GM19324 (cell line): ENCODE results near the gene SEMA3B.
"Not testable (repeated sequence)": the region's sequence is repeated elsewhere in the genome, so short reads cannot be mapped to it uniquely, and the experiment has no call there.

Experiments used
- ATAC-seq: cut with Tn5 transposase; IDR thresholded peaks from one replicate; pipeline ENCODE4 v1.9.1; 2021; ENCODE audit warnings: mild to moderate bottlenecking, moderate library complexity; ENCODE audit not compliant: unreplicated experiment, low FRiP score

The SEMA3B gene

GRCh38 chr3:50258029-50258680 is 10.8 kb upstream of the SEMA3B start:
- ATAC-seq = no peak

DNA sequence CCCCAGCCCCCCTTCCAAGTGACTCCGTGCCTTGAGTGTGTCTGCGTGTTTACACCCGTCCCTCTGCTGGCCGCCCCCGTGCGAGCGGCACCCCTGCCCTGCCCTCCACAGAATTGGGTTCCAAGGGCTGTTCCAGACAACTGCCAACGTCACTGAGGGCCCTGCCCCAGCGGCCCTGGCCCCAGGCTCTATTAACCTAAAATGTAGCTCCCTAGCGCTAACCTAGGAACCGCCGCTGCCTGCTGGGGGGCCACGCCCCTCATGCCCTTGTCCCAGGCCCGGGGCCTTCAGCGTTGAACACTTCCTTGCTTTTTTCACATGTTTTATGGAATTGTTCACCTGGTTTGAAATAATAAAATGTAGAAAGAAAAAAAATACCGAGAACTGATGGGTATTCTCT is 10.0 kb upstream of the SEMA3B start:
- no peak for ATAC-seq

- ATAC-seq = peak; percentile 8
Observed at GRCh38 chr3:50259432-50260026, 9.4 kb upstream of the SEMA3B start.

- peak; percentile 84 for ATAC-seq
Observed at GRCh38 chr3:50260027-50260941, 8.7 kb upstream of the SEMA3B start.

DNA sequence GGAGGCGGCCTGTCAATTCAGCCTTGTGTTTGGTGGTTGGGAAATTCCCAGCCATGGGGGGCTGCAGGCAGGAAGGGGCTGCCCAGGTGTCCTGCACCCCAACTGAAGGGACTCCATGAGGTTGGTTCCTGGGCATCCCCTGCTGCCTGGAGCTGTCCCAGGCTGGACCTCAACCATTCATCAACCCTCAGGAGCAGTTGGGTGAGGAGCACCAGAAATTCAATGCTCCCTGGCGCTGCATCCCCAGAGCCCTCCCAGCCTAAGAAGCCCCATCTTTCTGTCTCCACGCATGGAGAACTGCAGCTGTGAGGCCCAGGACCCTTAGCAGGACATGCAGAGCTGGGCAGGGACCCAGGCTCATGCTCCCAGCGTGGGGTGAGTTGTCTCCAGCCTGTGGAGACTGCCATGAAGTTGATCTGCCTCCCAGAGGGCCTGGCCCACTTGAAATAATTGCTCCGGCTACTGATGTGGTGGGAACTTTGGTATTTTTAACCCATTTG is 8.0 kb upstream of the SEMA3B start:
- no peak for ATAC-seq

DNA sequence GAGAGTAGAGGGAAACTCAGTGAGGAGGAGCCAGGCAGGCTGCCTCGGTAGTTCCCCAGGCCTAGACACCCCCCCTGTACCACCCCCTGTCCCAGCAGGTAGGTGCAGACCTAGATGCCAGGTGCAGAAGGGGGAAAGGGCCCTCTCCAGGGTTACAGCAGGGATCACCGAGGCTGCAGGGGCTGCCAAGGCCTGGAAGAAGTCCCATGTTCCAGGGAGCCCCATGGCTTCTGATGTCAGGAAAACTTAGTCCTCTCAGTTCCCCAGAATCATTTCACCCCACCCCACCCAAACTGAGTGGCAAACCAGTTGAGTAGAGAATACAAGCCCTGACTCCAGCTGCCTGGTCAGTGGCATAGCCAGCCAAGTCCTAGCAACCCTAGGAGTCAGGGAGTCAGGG is 7.4 kb upstream of the SEMA3B start:
- no peak for ATAC-seq

- not testable (repeated sequence) for ATAC-seq
Observed at GRCh38 chr3:50262200-50262599, 6.7 kb upstream of the SEMA3B start.

DNA sequence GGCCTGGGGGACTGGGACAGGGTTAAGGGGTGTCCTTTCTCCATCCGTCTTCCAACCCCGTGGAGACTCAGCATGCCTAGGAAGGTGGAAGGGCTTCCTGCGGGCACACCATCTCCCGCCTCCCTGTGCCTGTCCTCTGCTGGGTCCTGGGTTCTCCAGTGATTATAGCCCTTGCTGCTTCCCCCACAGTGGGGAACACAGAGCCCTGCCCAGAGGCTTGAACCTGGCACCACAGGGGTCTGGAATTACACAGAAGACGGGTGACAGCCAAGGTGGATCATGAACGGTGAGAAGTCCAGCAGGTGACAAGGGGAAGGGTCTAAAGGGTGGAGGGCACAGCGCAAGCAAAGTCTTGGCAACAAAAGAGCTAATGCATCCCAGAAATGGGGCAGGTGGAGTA is 6.2 kb upstream of the SEMA3B start:
- no peak for ATAC-seq

DNA sequence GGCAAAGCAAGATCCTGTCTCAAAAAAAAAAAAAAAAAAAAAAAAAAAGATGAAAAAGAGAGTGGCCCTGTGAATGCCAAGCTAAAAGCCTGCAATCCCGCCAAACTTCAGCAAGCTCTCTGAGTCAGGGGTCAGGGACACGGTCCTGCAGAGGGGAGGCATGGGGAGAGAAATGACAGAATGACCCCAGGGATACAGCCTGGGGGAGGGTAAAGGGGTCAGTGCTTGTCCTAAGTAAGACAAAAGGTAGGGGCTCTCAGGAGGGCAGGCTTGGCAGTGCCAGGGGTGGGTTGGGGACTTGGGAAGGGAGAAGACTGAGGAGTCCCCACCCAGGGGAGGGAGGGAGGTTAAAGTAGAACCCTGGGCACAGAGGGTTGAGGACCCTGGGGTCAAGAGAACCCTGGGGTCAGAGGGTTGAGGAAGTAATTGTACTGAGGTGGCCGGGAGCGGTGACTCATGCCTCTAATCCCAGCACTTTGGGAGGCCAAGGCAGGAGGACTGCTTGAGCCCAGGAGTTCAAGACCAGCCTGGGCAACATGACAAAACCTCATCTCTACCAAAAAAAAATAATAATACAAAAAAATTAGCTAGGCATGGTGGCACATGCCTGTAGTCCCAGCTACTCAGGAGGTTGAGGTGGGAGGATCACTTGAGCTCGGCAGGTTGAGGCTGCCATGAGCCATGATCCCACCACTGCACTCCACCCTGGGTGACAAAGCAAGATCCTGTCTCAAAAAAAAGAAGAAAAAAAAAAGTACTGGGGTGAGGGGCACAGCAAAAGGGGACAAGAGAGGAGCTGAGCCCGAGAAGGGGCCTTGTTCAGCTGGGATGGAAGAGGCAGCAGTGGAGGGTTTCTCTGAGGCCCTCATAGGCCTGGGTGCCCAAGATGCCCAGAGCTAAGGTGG is 5.2 kb upstream of the SEMA3B start:
- no peak for ATAC-seq

DNA sequence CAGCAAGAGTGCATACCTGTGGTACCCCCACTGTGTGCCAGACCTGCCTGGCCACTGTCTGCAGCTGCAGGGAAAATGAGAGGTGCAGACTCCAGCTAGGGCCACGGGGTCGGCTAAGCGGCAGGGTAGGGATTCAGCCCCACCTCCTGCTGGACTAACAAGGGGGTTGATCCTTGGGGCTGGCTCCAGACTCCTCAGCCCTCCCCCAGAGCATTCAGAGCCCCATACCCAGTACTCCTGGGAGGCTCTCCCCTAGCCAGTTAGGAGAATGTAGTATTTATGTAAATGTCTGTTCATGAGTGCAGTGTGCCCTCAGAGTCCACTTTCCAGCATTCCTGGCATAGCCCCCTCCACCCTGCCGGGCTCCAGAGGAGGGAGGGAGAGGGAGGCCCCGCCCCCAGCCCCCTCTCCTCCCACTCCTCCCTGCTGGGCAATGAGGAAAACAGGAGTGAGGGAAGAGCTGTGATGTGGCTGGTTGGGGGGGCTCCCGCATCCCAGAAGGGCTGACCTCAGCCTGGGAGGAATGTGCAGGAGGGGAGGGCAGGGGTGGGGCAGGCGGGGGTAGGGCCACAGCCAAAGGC is 4.5 kb upstream of the SEMA3B start:
- ATAC-seq = no peak

DNA sequence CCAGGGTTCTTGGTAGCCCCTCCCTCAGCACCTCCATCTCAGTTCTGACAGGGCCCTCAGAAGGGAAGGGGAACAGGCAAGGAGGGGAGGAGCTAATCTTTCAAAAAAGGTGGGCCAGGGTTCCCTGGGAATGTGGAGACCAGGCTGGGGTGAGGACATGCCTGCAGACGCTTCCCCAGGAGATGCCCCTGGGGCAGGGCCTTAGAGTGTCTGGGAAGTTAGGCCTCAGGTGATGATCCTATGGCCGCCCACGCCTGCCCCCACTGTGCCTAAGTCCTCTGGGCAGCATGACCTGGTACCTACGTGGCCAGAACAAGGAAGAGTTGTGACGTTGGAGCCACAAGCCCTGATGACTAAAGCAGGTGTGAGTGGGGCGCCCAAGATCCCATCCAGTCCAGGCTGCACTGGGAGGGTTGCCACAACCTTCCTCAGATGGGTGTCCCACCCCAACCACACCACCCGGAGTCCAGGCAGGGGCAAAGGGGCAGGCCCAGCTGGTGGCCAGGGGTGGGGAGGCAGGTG is 3.9 kb upstream of the SEMA3B start:
- no peak for ATAC-seq

- no peak for ATAC-seq
Observed at GRCh38 chr3:50265571-50265970, 3.4 kb upstream of the SEMA3B start.

GRCh38 chr3:50266017-50266416 is 2.9 kb upstream of the SEMA3B start:
- ATAC-seq = no peak

- ATAC-seq = no peak
Observed at GRCh38 chr3:50266836-50267235, 2.1 kb upstream of the SEMA3B start.

DNA sequence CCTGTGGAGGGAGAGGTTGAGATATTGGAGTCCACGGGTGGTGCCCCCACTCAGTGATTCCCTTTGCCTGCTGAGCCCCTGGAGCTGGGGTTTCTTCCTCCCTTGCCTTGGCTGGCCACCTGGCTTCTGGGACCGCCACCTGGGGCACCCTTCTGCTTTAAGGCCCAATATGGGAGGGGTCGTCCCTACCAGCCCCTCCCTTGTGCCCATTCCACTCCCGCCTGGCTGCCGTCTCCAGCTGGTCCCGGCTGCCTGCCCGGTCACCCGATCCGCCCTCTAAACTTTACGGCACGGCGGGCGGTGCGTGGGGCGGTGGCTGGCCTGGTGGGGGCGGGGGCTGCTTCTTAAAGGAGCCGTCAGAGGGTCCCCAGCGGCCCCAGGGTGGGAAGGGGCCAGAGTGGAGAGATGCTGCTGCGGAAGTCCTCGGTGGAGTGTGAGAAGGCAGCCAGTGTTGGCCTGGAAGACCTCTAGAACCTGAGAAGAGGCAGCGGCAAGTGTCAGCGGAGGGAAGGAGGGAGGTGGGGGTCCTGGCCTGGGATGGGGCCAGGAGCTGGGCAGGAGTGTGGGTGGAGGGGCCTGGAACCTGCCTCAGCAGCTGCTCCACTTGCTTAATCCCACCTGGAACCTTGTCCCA is 1.6 kb upstream of the SEMA3B start:
- ATAC-seq = no peak

DNA sequence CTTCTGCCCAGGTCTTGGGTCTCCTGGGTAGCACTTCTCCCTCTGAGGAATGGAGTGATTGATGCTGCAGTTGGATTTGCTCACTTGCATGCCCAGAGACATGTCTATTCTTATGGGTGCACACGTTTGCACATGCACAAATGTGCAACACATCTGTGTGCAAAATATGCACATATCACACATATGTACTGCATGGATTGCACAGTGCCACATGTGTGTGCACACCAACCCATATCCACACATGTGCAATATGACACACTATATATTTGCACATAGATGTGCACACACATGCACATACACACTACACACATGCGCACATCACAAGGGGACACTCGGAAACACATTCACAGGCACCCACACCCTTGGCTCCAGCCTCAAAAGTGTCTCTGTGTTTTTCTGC is 671 bp upstream of the SEMA3B start:
- no peak for ATAC-seq

DNA sequence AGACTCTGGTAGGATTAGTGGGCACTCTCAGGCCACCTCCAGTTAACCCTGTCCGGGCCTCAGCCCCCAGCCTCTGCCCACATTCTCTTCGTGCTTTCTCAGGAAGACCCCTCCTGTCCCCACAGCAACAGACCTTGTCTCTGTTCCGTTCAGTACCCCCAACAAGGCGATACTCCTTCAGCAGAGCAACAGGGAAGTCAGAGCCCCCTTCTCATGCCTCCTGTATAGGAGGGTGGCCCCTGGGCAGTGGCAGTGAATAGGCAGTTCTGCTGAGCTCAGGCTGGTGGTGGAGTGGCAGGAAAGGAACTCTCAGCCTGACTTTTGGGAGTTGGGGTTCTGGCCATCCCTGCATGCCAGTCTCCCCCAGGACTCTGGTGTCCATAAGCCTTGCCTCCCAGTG is 513 bp downstream of the SEMA3B start:
- ATAC-seq = no peak

GRCh38 chr3:50269977-50270413 is 1.0 kb downstream of the SEMA3B start:
- no peak for ATAC-seq
